GM18951 (cell line): ENCODE data around the gene DNAJC1.
"Not testable (repeated sequence)": the region's sequence is repeated elsewhere in the genome, so short reads cannot be mapped to it uniquely, and the experiment has no call there.

ENCODE experiments used
- POLR2A ChIP-seq: IDR thresholded peaks from 4 replicates; pipeline ENCODE4 v1.6.1; 2011; ENCODE audit warnings: mild to moderate bottlenecking; ENCODE audit not compliant: insufficient read length, insufficient read depth; ENCODE audit errors: extremely low read depth
- in situ Hi-C: fragments of 300-500 bp; cut with MboI; formaldehyde crosslinking; loops from one replicate; pipeline ENCODE4 v1.12.0; 2022; ENCODE audit warnings: low sequenced_read_pairs, mixed read lengths, inconsistent platforms; ENCODE audit not compliant: unreplicated experiment

The DNAJC1 gene

DNA sequence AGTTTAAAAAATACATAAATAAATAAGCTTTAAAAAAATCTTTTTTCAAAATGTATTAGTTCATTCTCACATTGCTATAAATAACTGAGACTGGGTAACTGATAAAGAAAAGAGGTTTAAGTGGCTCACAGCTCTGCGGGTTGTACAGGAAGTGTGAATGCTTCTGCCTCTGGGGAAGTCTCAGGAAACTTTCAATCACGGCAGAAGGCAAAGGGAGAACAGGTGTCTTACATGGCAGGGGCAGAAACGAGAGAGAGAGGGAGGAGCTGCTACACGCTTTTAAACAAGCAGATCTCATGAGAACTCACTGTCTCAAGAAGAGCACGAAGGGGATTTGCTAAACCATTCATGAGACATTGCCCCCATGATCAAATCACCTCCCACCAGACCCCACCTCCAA is 114.6 kb downstream of the DNAJC1 start:
- in situ Hi-C loops = no loop called here
- TF ChIP-seq POLR2A = no peak

DNA sequence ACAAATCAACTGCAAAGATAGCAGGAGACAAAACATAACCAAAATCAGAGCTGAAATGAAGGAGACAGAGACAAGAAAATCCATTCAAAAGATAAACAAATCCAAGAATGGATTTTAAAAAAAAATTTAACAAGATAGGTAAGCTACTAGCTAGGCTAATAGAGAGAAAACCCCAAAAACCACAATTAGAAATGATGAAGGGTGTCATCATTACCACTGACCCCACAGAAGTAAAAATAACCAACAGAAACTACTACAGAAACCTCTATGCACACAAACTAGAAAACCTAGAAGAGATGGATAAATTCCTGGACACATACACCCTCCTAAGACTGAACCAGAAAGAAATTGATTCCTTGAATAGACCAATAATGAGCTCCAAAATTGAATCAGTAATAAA is 117.6 kb downstream of the DNAJC1 start:
- TF ChIP-seq POLR2A = no peak
- in situ Hi-C loops = no loop called here

- TF ChIP-seq POLR2A = no peak
- in situ Hi-C loops = no loop called here
Measured at GRCh38 chr10:21873198-21873597, 130.3 kb downstream of the DNAJC1 start.

- in situ Hi-C loops = not testable (repeated sequence)
Measured at GRCh38 chr10:21872771-21873170, 130.8 kb downstream of the DNAJC1 start.

GRCh38 chr10:21870849-21871248 is 132.7 kb downstream of the DNAJC1 start:
- TF ChIP-seq POLR2A = no peak
- in situ Hi-C loops = no loop called here

DNA sequence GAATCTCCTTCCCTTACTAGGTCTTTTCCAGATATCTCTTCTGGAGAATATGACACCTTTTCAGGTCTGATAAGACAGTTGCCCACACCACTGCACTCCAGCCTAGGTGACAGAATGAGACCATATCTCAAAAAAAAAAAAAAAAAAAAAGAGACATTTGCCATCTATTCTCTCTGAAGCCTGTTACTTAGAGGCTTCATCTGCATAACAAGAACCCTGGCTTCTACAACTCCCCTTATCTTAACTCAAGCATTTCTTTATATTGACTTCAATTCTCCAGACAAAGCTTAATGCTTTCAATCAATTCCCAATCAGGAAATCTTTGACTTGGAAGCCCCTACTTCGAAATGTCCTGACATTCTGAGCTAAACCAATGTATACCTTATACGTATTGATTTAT is 134.4 kb downstream of the DNAJC1 start:
- in situ Hi-C loops = not testable (repeated sequence)

- in situ Hi-C loops = no loop called here
- no peak for TF ChIP-seq POLR2A
Measured at GRCh38 chr10:21860718-21861117, 142.8 kb downstream of the DNAJC1 start.

- in situ Hi-C loops = no loop called here
- TF ChIP-seq POLR2A = no peak
Measured at GRCh38 chr10:21858455-21858854, 145.1 kb downstream of the DNAJC1 start.

GRCh38 chr10:21849607-21850006 is 153.9 kb downstream of the DNAJC1 start:
- no peak for TF ChIP-seq POLR2A
- in situ Hi-C loops = no loop called here

- in situ Hi-C loops = no loop called here
- TF ChIP-seq POLR2A = no peak
Measured at GRCh38 chr10:21843645-21844044, 159.9 kb downstream of the DNAJC1 start.

DNA sequence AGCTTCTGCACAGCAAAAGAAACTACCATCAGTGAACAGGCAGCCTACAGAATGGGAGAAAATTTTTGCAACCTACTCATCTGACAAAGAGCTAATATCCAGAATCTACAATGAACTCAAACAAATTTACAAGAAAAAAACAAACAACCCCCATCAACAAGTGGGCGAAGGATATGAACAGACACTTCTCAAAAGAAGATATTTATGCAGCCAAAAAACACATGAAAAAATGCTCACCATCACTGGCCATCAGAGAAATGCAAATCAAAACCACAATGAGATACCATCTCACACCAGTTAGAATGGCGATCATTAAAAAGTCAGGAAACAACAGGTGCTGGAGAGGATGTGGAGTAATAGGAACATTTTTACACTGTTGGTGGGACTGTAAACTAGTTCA is 162.3 kb downstream of the DNAJC1 start:
- in situ Hi-C loops = not testable (repeated sequence)

GRCh38 chr10:21837487-21837886 is 166.0 kb downstream of the DNAJC1 start:
- in situ Hi-C loops = not testable (repeated sequence)

DNA sequence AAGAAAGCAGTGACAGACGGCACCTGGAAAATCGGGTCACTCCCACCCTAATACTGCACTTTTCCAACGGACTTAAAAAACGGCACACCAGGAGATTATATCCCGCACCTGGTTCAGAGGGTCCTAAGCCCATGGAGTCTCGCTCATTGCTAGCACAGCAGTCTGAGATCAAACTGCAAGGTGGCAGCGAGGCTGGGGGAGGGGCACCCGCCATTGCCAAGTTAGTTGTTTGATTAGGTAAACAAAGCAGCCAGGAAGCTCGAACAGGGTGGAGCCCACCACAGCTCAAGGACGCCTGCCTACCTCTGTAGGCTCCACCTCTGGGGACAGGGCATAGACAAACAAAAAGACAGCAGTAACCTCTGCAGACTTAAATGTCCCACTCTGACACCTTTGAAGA is 169.0 kb downstream of the DNAJC1 start:
- in situ Hi-C loops = not testable (repeated sequence)

- in situ Hi-C loops = no loop called here
Measured at GRCh38 chr10:21832821-21833130, 170.8 kb downstream of the DNAJC1 start.

GRCh38 chr10:21831986-21832820 is 171.3 kb downstream of the DNAJC1 start:
- in situ Hi-C loops = no loop called here
- no peak for TF ChIP-seq POLR2A

More at GRCh38 chr10:21832821-21833130, 170.8 kb downstream of the DNAJC1 start:
- no peak for TF ChIP-seq POLR2A
